Germinal center (tissue), 1 donor: Measurements from ENCODE around the gene ASXL1.

ENCODE experiments used
- DNase-seq: peaks from one replicate; pipeline ENCODE4 v3.0.0; 2012; ENCODE audit warnings: mixed read lengths, low spot score

ASXL1 gene

GRCh38 chr20:32453467-32454163 is 95.5 kb downstream of the ASXL1 start:
- DNase-seq: no peak

- no peak for DNase-seq
These were observed 96.3 kb downstream of the ASXL1 start for GRCh38 chr20:32454164-32455145.

GRCh38 chr20:32455171-32455900 is 97.2 kb downstream of the ASXL1 start:
- DNase-seq: no peak

- DNase-seq: no peak
These were observed 98.0 kb downstream of the ASXL1 start for GRCh38 chr20:32455901-32456701.

GRCh38 chr20:32456869-32457478 is 98.8 kb downstream of the ASXL1 start:
- peak; percentile 84 for DNase-seq

GRCh38 chr20:32457479-32457986 is 99.4 kb downstream of the ASXL1 start:
- peak; percentile 51 for DNase-seq

GRCh38 chr20:32458061-32458836 is 100.1 kb downstream of the ASXL1 start:
- no peak for DNase-seq

- no peak for DNase-seq
These were observed 100.7 kb downstream of the ASXL1 start for GRCh38 chr20:32458837-32459220.

GRCh38 chr20:32460231-32460630 is 102.1 kb downstream of the ASXL1 start:
- DNase-seq: no peak

- DNase-seq: no peak
These were observed 102.7 kb downstream of the ASXL1 start for GRCh38 chr20:32460683-32461320.

- DNase-seq: no peak
These were observed 103.9 kb downstream of the ASXL1 start for GRCh38 chr20:32461836-32462600.

- DNase-seq: no peak
These were observed 104.9 kb downstream of the ASXL1 start for GRCh38 chr20:32462900-32463641.

GRCh38 chr20:32463642-32464400 is 105.7 kb downstream of the ASXL1 start:
- no peak for DNase-seq

- no peak for DNase-seq
These were observed 106.4 kb downstream of the ASXL1 start for GRCh38 chr20:32464401-32465091.

- no peak for DNase-seq
These were observed 107.2 kb downstream of the ASXL1 start for GRCh38 chr20:32465092-32465900.
